Esophagus muscularis mucosa (tissue), 4 donors: Measurements from ENCODE around the gene TMEM132C. TPM values are rescaled to one million over a fixed set of nuclear protein-coding genes. Genes with fewer than 3 reads are reported as not detected.

Source experiments
- DNase-seq: peaks from one replicate; pipeline ENCODE4 v3.0.0-alpha.2; 2017; ENCODE audit errors: extremely low spot score
- H3K27ac ChIP-seq, 4 donors: fragments of 200-600 bp; sonication (generic); replicated peaks in 1 of 4; 1 replicate in 3 of 4; 2 replicates in 1 of 4; pipeline ENCODE4 v1.5.1; 2016 to 2019; ENCODE audit warnings: mild to moderate bottlenecking in 1 of 4
- H3K27me3 ChIP-seq, 4 donors: fragments of 200-600 bp; sonication (generic); one replicate each; pipeline versions ENCODE4 v1.5.1 to v1.6.0; 2016 to 2019
- H3K36me3 ChIP-seq, 4 donors: fragments of 200-600 bp; sonication (generic); one replicate each; pipeline ENCODE4 v1.5.1; 2016 to 2019
- H3K4me1 ChIP-seq, 4 donors: fragments of 200-600 bp; sonication (generic); one replicate each; pipeline ENCODE4 v1.5.1; 2016 to 2019
- H3K4me3 ChIP-seq, 4 donors: fragments of 200-600 bp; sonication (generic); 1 replicate in 2 of 4; 2 replicates in 2 of 4; pipeline ENCODE4 v1.5.1; 2016 to 2019; ENCODE audit warnings: mild to moderate bottlenecking in 4 of 4, moderate library complexity in 1 of 4
- H3K9me3 ChIP-seq, 4 donors: fragments of 200-600 bp; sonication (generic); 1 replicate in 3 of 4; 2 replicates in 1 of 4; pipeline ENCODE4 v1.5.1; 2016 to 2019
- EP300 ChIP-seq: sonication (generic); formaldehyde crosslinking; IDR thresholded peaks from one replicate; pipeline ENCODE4 v1.6.1; 2017; ENCODE audit warnings: antibody characterized with exemption
- POLR2A ChIP-seq: fragments of 450-650 bp; IDR thresholded peaks from one replicate; pipeline ENCODE4 v1.6.1; 2017; ENCODE audit warnings: antibody characterized with exemption, moderate library complexity, mild to moderate bottlenecking, low read depth
- POLR2AphosphoS5 ChIP-seq, 2 donors: sonication (generic); formaldehyde crosslinking; IDR thresholded peaks; one replicate each; pipeline ENCODE4 v1.6.1; 2017; ENCODE audit warnings: antibody characterized with exemption in 2 of 2
- WGBS: methylation state at CpG from one replicate; pipeline ENCODE4 v1.1.5; 2018; 5-methylcytosine and 5-hydroxymethylcytosine counted together
- intact Hi-C: fragments of 100-400 bp; cut with DNase I; formaldehyde crosslinking; loops from one replicate; pipeline ENCODE4 v1.15.1; 2023
- total RNA-seq, 4 donors: library from RNA; depleted of rRNA; stranded (reverse); fragments of >200 nt; gene quantifications; one replicate each; pipeline versions ENCODE4 v1.1.0 to v1.2.1, GENCODE V29; 2016
- TF ChIP-seq, protein P1 (sequence below), 3 experiments: fragments of 200-600 bp in 2 of 3; fragments of 450-650 bp in 1 of 3; sonication (generic) in 2 of 3; IDR thresholded peaks; one replicate each; pipeline ENCODE4 v1.5.1; 2017 to 2019; ENCODE audit warnings: antibody characterized with exemption in 3 of 3, mild to moderate bottlenecking in 2 of 3, moderate library complexity in 1 of 3

The TMEM132C gene
- total RNA-seq, 4 donors from 2014 or later: 2.9 to 3.8 (median 3.5) TPM

DNA sequence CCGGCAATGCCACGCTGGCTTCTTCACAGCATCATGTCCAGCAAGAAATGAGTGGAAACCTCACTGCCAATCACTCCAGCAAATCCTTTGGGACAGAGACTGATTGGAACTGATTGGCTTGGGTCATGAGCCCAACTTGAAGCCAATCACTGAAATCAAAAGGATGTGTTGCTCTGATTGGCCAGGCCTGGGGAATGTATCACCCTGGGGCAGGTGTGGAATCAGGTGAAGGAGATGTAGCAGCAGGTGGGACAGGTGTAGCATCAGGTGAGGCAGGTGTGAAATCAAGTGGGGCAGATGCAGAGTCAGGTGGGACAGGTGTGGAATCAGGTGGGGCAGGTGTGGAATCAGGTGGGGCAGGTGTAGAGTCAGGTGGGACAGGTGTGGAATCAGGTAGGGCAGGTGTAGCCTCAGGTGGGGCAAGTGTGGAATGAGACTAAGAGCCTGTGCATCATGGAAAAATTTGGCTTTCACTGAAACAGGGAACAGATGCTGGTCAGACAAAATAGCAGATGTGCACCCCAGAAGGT, 350.4 kb downstream of the TMEM132C start:
- no peaks in the 10 kb centered on the region for H3K9me3 ChIP-seq
- no peaks in the 10 kb centered on the region for H3K36me3 ChIP-seq
- H3K4me1 ChIP-seq: no peaks in the 10 kb centered on the region
- TF ChIP-seq, protein P1, sequence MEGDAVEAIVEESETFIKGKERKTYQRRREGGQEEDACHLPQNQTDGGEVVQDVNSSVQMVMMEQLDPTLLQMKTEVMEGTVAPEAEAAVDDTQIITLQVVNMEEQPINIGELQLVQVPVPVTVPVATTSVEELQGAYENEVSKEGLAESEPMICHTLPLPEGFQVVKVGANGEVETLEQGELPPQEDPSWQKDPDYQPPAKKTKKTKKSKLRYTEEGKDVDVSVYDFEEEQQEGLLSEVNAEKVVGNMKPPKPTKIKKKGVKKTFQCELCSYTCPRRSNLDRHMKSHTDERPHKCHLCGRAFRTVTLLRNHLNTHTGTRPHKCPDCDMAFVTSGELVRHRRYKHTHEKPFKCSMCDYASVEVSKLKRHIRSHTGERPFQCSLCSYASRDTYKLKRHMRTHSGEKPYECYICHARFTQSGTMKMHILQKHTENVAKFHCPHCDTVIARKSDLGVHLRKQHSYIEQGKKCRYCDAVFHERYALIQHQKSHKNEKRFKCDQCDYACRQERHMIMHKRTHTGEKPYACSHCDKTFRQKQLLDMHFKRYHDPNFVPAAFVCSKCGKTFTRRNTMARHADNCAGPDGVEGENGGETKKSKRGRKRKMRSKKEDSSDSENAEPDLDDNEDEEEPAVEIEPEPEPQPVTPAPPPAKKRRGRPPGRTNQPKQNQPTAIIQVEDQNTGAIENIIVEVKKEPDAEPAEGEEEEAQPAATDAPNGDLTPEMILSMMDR (IDR thresholded peaks at IDR 0.05): no peak
- TF ChIP-seq EP300 (no peak), POLR2A (no peak), POLR2AphosphoS5 (IDR thresholded peaks at IDR 0.05) (no peak)
- intact Hi-C loops: no loop called here
- no peak overlapping the region for H3K27ac ChIP-seq
- H3K27me3 ChIP-seq: peaks cover 0 to 13% (median 0%) of the 10 kb centered on the region in 4 donors
- H3K4me3 ChIP-seq: no peak overlapping the region
- 100% methylated on average over 2 of the region's 2 CpGs for WGBS
- no peak for DNase-seq

GRCh38 chr12:128619263-128619662, 352.3 kb downstream of the TMEM132C start:
- intact Hi-C loops: no loop called here
- TF ChIP-seq POLR2A: no peak
- TF ChIP-seq POLR2AphosphoS5 (IDR thresholded peaks at IDR 0.05): no peak
- TF ChIP-seq, protein P1 (IDR thresholded peaks at IDR 0.05): no peak
- TF ChIP-seq EP300: no peak
- H3K36me3 ChIP-seq: no peaks in the 10 kb centered on the region
- no peak for DNase-seq
- H3K9me3 ChIP-seq: no peaks in the 10 kb centered on the region
- no peak overlapping the region for H3K27ac ChIP-seq
- no peaks in the 10 kb centered on the region for H3K4me1 ChIP-seq
- peaks cover 0 to 13% (median 0%) of the 10 kb centered on the region in 4 donors for H3K27me3 ChIP-seq
- no peak overlapping the region for H3K4me3 ChIP-seq
- WGBS: 68% methylated on average over 8 of the region's 8 CpGs

- 82% methylated on average over 8 of the region's 8 CpGs for WGBS
- no peak overlapping the region for H3K4me3 ChIP-seq
- no peaks in the 10 kb centered on the region for H3K4me1 ChIP-seq
- DNase-seq: no peak
- H3K9me3 ChIP-seq: no peaks in the 10 kb centered on the region
- no peak overlapping the region for H3K27ac ChIP-seq
- no peak for TF ChIP-seq POLR2AphosphoS5 (IDR thresholded peaks at IDR 0.05)
- intact Hi-C loops: no loop called here
- peaks cover 0 to 13% (median 0%) of the 10 kb centered on the region in 4 donors for H3K27me3 ChIP-seq
- H3K36me3 ChIP-seq: no peaks in the 10 kb centered on the region
These were observed 354.3 kb downstream of the TMEM132C start for GRCh38 chr12:128621304-128621703.

DNA sequence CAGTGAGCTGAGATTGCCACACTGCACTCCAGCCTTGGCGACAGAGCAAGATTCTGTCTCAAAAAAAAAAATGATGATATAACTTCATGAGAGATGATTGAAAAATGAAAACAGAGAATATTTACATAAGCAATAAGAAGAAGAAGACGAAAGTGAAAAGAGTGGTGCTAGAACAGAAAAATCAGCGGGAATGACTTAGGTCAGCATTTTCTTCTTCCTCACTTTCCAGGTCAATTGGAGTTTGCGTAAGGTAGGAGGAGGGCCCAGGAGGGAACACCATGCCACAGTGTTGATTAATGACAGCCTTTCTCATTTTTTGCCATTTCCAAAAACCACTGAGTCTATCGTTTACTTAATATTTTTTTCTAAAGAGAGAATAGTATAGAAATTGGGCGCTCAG, 356.8 kb downstream of the TMEM132C start:
- 85% methylated on average over 6 of the region's 6 CpGs for WGBS
- Histone ChIP-seq H3K4me3 (no peak overlapping the region), H3K4me1 (no peaks in the 10 kb centered on the region), H3K27ac (no peak overlapping the region), H3K27me3 (peaks cover 0 to 13% (median 0%) of the 10 kb centered on the region in 4 donors), H3K9me3 (no peaks in the 10 kb centered on the region), H3K36me3 (no peaks in the 10 kb centered on the region)
- intact Hi-C loops: no loop called here
- no peak for DNase-seq
- TF ChIP-seq POLR2A (no peak), EP300 (no peak), POLR2AphosphoS5 (IDR thresholded peaks at IDR 0.05) (no peak)
- TF ChIP-seq, protein P1 (IDR thresholded peaks at IDR 0.05): no peak

GRCh38 chr12:128626808-128627320, 359.9 kb downstream of the TMEM132C start:
- Histone ChIP-seq H3K27ac (no peak overlapping the region), H3K4me3 (no peak overlapping the region), H3K27me3 (peaks cover 0 to 7% (median 0%) of the 10 kb centered on the region in 4 donors), H3K4me1 (no peaks in the 10 kb centered on the region), H3K36me3 (no peaks in the 10 kb centered on the region), H3K9me3 (no peaks in the 10 kb centered on the region)
- intact Hi-C loops: no loop called here
- TF ChIP-seq POLR2A (no peak), POLR2AphosphoS5 (IDR thresholded peaks at IDR 0.05) (no peak), EP300 (no peak)
- TF ChIP-seq, protein P1 (IDR thresholded peaks at IDR 0.05): no peak
- no peak for DNase-seq
- WGBS: 84% methylated on average over 4 of the region's 6 CpGs
